ENCODE measurements around the gene PRR29. TPM values are rescaled to one million over a fixed set of nuclear protein-coding genes. Genes with fewer than 3 reads are reported as not detected.

Gene PRR29
- total and polyA plus RNA-seq, 7 donors: 0.22 to 0.60 TPM; not detected in 5

DNA sequence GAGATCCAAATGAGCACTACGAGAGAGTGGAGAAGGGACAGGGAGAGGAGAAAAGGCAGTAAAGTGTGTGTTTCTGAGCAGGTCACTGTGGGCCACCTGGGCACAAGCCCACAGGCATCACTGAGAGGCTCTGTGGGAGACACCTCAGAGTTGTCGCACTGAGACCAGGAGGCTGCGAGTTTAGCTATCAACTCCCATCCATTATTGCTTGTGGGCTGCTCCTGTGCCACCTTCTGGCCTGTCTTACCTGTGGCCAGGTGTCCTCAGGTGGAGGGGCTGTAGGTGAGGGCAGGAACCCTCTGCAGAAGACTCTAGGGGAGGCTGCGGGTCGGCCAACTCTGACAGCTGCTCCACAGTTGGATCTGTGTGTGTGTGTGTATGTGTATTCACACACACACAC is 2.5 kb upstream of the PRR29 start:
- whole genome bisulfite sequencing, 2 donors: 84 to 90% methylated on average over 5 of the region's 5 CpGs
- DNase-seq: peak; percentile 18

GRCh38 chr17:63996430-63997182 is 1.5 kb upstream of the PRR29 start:
- peaks cover 0 to 17% (median 16%) of the 10 kb centered on the region in 4 donors for H3K4me1 ChIP-seq
- no peaks in the 10 kb centered on the region for H3K36me3 ChIP-seq
- WGBS, 2 donors: 94 to 95% methylated on average over 11 of the region's 11 CpGs
- H3K9me3 ChIP-seq: no peaks in the 10 kb centered on the region
- H3K27me3 ChIP-seq: peaks cover 14 to 53% (median 32%) of the 10 kb centered on the region in 3 donors
- no peak overlapping the region for H3K4me3 ChIP-seq
- DNase-seq: peak; percentile 43
- H3K27ac ChIP-seq: no peak overlapping the region
- intact Hi-C loops (cut with DNase I): no loop called here
- TF ChIP-seq CTCF (IDR thresholded peaks at IDR 0.05): no peak
- TF ChIP-seq POLR2AphosphoS5 (IDR thresholded peaks at IDR 0.05): no peak
- no peak for TF ChIP-seq POLR2A (IDR thresholded peaks at IDR 0.05)
- no peak for TF ChIP-seq EP300 (IDR thresholded peaks at IDR 0.05)

More for the DNA sequence above, 2.5 kb upstream of the PRR29 start:
- Histone ChIP-seq H3K36me3 (no peaks in the 10 kb centered on the region), H3K4me3 (no peak overlapping the region), H3K27ac (no peak overlapping the region), H3K27me3 (peaks cover 14 to 58% (median 35%) of the 10 kb centered on the region in 3 donors), H3K9me3 (no peaks in the 10 kb centered on the region), H3K4me1 (peaks cover 0 to 18% (median 16%) of the 10 kb centered on the region in 4 donors)
- no peak for TF ChIP-seq EP300 (IDR thresholded peaks at IDR 0.05)
- TF ChIP-seq CTCF (IDR thresholded peaks at IDR 0.05): no peak
- no peak for TF ChIP-seq POLR2A (IDR thresholded peaks at IDR 0.05)
- TF ChIP-seq POLR2AphosphoS5 (IDR thresholded peaks at IDR 0.05): no peak
- intact Hi-C loops (cut with DNase I): no loop called here

DNA sequence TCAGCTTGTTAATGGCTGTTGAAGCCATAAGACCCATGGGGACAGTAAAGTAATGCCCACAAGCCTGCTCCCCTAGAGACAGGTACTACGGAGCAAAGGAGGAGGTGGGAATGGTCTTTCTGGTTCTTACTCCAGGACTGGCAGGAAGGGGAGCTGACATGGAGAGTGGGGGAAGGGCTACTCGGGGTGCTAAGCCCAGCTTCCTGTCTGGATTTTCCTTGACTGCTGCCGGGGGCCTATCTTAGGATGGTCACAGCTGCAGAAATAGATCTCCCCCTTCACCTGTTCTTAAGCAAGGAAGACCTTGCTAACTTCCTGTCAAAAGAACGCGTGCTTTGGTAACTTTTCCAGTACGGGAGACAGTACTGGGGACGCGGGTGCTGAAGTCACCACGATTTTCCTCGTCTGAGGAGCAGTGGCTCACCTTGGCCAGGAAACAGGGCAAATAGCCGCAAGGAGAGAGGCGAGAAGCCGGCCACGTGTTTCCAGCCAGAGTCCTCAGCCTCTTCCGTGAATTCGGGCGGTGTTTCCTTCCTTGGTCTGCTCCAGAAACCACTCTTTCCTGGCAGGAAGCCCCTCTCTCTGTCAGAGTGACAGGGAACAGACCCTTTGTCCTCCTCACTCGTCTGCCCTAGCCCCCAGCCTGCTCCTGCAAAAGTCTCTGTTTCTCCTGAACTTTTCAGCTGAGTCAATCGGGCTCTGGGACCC is 656 bp upstream of the PRR29 start:
- TF ChIP-seq POLR2A (IDR thresholded peaks at IDR 0.05) (no peak), POLR2AphosphoS5 (IDR thresholded peaks at IDR 0.05) (no peak), EP300 (IDR thresholded peaks at IDR 0.05) (no peak), CTCF (IDR thresholded peaks at IDR 0.05) (no peak)
- H3K27ac ChIP-seq: peak overlapping the region in 2 of 4 donors; percentile 25 to 49
- peak; percentile 60 for DNase-seq
- H3K4me1 ChIP-seq: peaks cover 0 to 17% (median 16%) of the 10 kb centered on the region in 4 donors
- intact Hi-C loops (cut with DNase I): no loop called here
- no peaks in the 10 kb centered on the region for H3K36me3 ChIP-seq
- 18 to 25% methylated on average over 19 of the region's 19 CpGs for WGBS, 2 donors
- H3K9me3 ChIP-seq: no peaks in the 10 kb centered on the region
- peak overlapping the region in 3 of 4 donors; percentile 46 to 56 (median 55) for H3K4me3 ChIP-seq
- peaks cover 14 to 44% (median 32%) of the 10 kb centered on the region in 3 donors for H3K27me3 ChIP-seq

- peak; percentile 62 for DNase-seq
These were observed 849 bp downstream of the PRR29 start for GRCh38 chr17:63998721-63999679.

More at GRCh38 chr17:63998721-63999679, 849 bp downstream of the PRR29 start:
- H3K9me3 ChIP-seq: no peaks in the 10 kb centered on the region
- H3K27me3 ChIP-seq: peaks cover 14 to 40% (median 32%) of the 10 kb centered on the region in 3 donors
- WGBS, 2 donors: 15 to 17% methylated on average over 33 of the region's 33 CpGs
- peaks cover 0 to 17% (median 16%) of the 10 kb centered on the region in 4 donors for H3K4me1 ChIP-seq
- TF ChIP-seq EP300 (IDR thresholded peaks at IDR 0.05) (no peak), POLR2AphosphoS5 (IDR thresholded peaks at IDR 0.05) (no peak), CTCF (IDR thresholded peaks at IDR 0.05) (no peak), POLR2A (IDR thresholded peaks at IDR 0.05) (no peak)
- no peaks in the 10 kb centered on the region for H3K36me3 ChIP-seq
- intact Hi-C loops (cut with DNase I): no loop called here
- peak overlapping the region; percentile 32 to 56 (median 50) for H3K4me3 ChIP-seq
- H3K27ac ChIP-seq: peak overlapping the region in 1 of 4 donors; percentile 25

All from sigmoid colon (tissue), 7 donors.